ENCODE results near the gene FEV.

The FEV gene

GRCh38 chr2:218992196-218992595 is 7.2 kb upstream of the FEV start:
- no peak for DNase-seq

- DNase-seq = peak; percentile 20
Observed at GRCh38 chr2:218991674-218992168, 6.7 kb upstream of the FEV start.

- DNase-seq = no peak
Observed at GRCh38 chr2:218990612-218991011, 5.6 kb upstream of the FEV start.

- no peak for DNase-seq
Observed at GRCh38 chr2:218990052-218990451, 5.1 kb upstream of the FEV start.

- no peak for DNase-seq
Observed at GRCh38 chr2:218988650-218989049, 3.7 kb upstream of the FEV start.

- DNase-seq = no peak
Observed at GRCh38 chr2:218988164-218988563, 3.2 kb upstream of the FEV start.

GRCh38 chr2:218986148-218986761 is 1.3 kb upstream of the FEV start:
- no peak for DNase-seq

GRCh38 chr2:218985325-218986091 is 524 bp upstream of the FEV start:
- peak; percentile 77 for DNase-seq

- DNase-seq = peak; percentile 54
Observed at GRCh38 chr2:218984239-218985020, 554 bp downstream of the FEV start.

GRCh38 chr2:218983934-218984238 is 1.1 kb downstream of the FEV start:
- DNase-seq = no peak

- DNase-seq = no peak
Observed at GRCh38 chr2:218983263-218983933, 1.6 kb downstream of the FEV start.

- DNase-seq = no peak
Observed at GRCh38 chr2:218982586-218983262, 2.3 kb downstream of the FEV start.

GRCh38 chr2:218981881-218982585 is 3.0 kb downstream of the FEV start:
- no peak for DNase-seq

GRCh38 chr2:218981390-218981880 is 3.5 kb downstream of the FEV start:
- no peak for DNase-seq

- DNase-seq = peak; percentile 18
Observed at GRCh38 chr2:218980735-218981389, 4.1 kb downstream of the FEV start.

GRCh38 chr2:218979846-218980734 is 4.9 kb downstream of the FEV start:
- peak; percentile 92 for DNase-seq

- peak; percentile 80 for DNase-seq
Observed at GRCh38 chr2:218975060-218975777, 9.8 kb downstream of the FEV start.

GRCh38 chr2:218970894-218971293 is 14.1 kb downstream of the FEV start:
- DNase-seq = no peak

- peak; percentile 14 for DNase-seq
Observed at GRCh38 chr2:218964041-218964771, 20.8 kb downstream of the FEV start.

All from OCI-M1 (cell line).